Common myeloid progenitor, CD34-positive (primary cell): ENCODE results near the gene DIDO1.

Experiments used
- CTCF ChIA-PET: fragments of 350-600 bp; sonication (Branson Sonifier 250); formaldehyde crosslinking; loops from one replicate; lab custom pipeline; 2021; ENCODE audit warnings: antibody characterized with exemption; lab: Charles Lee
- POLR2A ChIA-PET: fragments of 350-600 bp; sonication (Branson Sonifier 250); formaldehyde crosslinking; loops from one replicate; lab custom pipeline; 2021; ENCODE audit warnings: antibody characterized with exemption; lab: Charles Lee
- DNase-seq, 3 donors: peaks; one replicate each; pipeline versions ENCODE4 v3.0.0 to v3.0.0-alpha.2; 2013
- H3K27ac ChIP-seq, 2 experiments: 1 replicate in 1 of 2; 2 replicates in 1 of 2; pipeline ENCODE4 v1.7.0; 2013; ENCODE audit warnings: inconsistent platforms in 2 of 2, low read length in 2 of 2, mild to moderate bottlenecking in 2 of 2, low read depth in 1 of 2, moderate library complexity in 1 of 2; ENCODE audit not compliant: severe bottlenecking in 2 of 2, insufficient read depth in 1 of 2, poor library complexity in 1 of 2
- H3K27me3 ChIP-seq, 5 experiments: replicated peaks in 2 of 5; 1 replicate in 3 of 5; 2 replicates in 2 of 5; pipeline versions ENCODE4 v1.6.1 to v1.7.0; 2013; ENCODE audit warnings: low read length in 4 of 5, mild to moderate bottlenecking in 2 of 5, moderate library complexity in 2 of 5, inconsistent platforms in 1 of 5; ENCODE audit not compliant: insufficient read depth in 5 of 5, control insufficient read depth in 4 of 5
- H3K36me3 ChIP-seq, 4 experiments: 1 replicate in 2 of 4; 2 replicates in 2 of 4; pipeline versions ENCODE4 v1.6.1 to v1.7.0; 2013; ENCODE audit warnings: low read length in 3 of 4, control low read depth in 1 of 4, mild to moderate bottlenecking in 1 of 4; ENCODE audit not compliant: control insufficient read depth in 4 of 4, insufficient read depth in 4 of 4
- H3K4me1 ChIP-seq, 4 experiments: 1 replicate in 3 of 4; 2 replicates in 1 of 4; pipeline versions ENCODE4 v1.6.1 to v1.7.1; 2013; ENCODE audit warnings: low read length in 3 of 4, mild to moderate bottlenecking in 3 of 4, control low read depth in 1 of 4, inconsistent platforms in 1 of 4, moderate library complexity in 1 of 4; ENCODE audit not compliant: control insufficient read depth in 4 of 4, insufficient read depth in 4 of 4; ENCODE audit errors: control extremely low read depth in 1 of 4
- H3K4me3 ChIP-seq, 7 experiments: 1 replicate in 4 of 7; 2 replicates in 3 of 7; pipeline versions ENCODE4 v1.5.1 to v1.7.0; 2013; ENCODE audit warnings: mild to moderate bottlenecking in 7 of 7, low read length in 6 of 7, moderate library complexity in 6 of 7, inconsistent platforms in 2 of 7, low read depth in 2 of 7, control low read depth in 1 of 7; ENCODE audit not compliant: insufficient read depth in 4 of 7, control insufficient read depth in 1 of 7; ENCODE audit errors: extremely low read depth in 1 of 7
- H3K9me3 ChIP-seq, 5 experiments: 1 replicate in 4 of 5; 2 replicates in 1 of 5; pipeline versions ENCODE4 v1.6.1 to v1.7.1; 2013; ENCODE audit warnings: low read length in 4 of 5, mild to moderate bottlenecking in 2 of 5, inconsistent platforms in 1 of 5, low read depth in 1 of 5, moderate library complexity in 1 of 5; ENCODE audit not compliant: control insufficient read depth in 4 of 5, insufficient read depth in 2 of 5; ENCODE audit errors: control extremely low read depth in 1 of 5
- WGBS: methylation state at CpG from one replicate; pipeline ENCODE4 v1.1.5; 2013; ENCODE audit not compliant: insufficient coverage; 5-methylcytosine and 5-hydroxymethylcytosine counted together

DIDO1 gene

DNA sequence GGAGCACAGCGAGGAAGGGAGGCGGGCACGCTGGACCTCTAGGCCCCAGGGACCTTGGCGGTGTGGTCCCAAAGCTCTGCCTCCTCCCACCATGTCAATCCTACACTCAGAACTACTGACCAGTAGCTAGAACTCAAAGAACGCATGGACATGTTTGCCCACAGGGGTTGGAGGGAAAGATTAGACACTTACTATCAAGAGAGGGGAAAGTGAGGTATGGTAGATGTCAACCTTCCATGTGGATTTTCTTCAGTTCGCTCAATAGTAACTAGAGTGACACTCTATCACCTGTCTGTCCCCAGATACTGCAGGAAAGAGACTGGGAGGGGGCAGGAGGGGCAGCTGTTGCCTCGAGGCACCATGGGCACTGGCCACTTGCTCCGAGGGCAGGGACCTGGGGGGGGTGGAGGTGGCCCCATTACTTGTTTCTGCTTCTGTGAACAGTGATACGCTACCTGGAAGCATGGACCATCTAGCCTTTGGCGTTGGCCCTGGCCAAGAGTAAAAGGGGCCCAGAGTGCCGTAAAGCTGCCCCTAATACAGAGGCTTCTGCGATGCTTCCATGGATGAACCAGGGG, 912 bp upstream of the DIDO1 start:
- no peaks in the 10 kb centered on the region for H3K27me3 ChIP-seq
- WGBS: 93% methylated on average over 7 of the region's 12 CpGs
- H3K4me3 ChIP-seq: peak overlapping the region in 6 of 7 experiments; percentile 74 to 97 (median 94)
- ChIA-PET CTCF (interaction anchor here (0.7 to 5.4 kb wide), 13 partner anchors 8 to 82 kb away, joined by 3 to 41 read pairs (median 5); partner anchors contain the start of gene GID8), POLR2A (interaction anchor here (0.9 to 1.6 kb wide), 2 partner anchors 12 to 13 kb away, joined by 3 to 6 read pairs; no protein-coding TSS in a partner anchor)
- H3K36me3 ChIP-seq: peaks cover 0 to 10% (median 0%) of the 10 kb centered on the region in 4 experiments
- H3K9me3 ChIP-seq: no peaks in the 10 kb centered on the region
- H3K27ac ChIP-seq: peak overlapping the region in 1 of 2 experiments; percentile 95
- peaks cover 20 to 76% (median 57%) of the 10 kb centered on the region in 4 experiments for H3K4me1 ChIP-seq
- no peak for DNase-seq

DNA sequence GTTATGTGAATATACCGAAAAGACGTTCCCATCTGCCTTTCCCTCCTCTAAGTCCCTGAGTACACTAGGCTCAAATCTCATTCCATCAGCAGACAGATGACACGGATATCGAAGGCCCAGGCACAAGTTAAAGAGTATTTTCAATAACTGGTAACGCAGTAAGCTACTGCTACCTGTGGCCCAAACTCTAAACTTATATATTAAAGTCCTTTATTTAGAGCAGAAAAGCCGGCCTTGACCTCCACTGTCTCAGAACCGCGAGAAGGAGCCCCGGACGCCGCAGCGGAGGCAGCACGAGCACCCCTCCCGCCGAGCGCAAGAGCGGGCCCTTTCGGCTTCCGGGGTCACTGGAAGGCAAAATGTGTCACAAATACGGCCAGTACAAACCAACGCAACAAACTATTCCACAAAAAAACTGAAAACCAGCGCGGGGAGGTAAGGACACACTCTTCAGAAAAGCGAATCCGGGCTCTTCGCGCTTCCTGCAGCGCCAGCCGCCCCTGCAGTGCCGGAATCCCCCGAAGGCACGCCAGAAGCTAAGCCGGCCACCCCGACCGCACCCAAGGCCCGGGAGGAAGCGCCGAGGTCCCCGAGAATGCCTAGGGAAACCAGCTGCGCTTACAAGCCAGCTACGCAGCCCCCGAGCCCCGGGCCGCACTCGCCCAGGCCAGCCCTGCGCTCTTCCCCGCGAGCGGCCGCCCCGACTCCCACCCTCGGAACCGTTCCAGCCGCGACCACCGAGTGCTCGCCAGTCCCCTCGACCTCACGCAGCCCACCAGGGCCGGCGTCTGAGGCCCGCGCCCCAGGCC, 681 bp downstream of the DIDO1 start:
- Histone ChIP-seq H3K36me3 (peaks cover 0 to 5% (median 0%) of the 10 kb centered on the region in 4 experiments), H3K27me3 (no peaks in the 10 kb centered on the region), H3K4me3 (peak overlapping the region; percentile 74 to 97 (median 93)), H3K9me3 (no peaks in the 10 kb centered on the region), H3K27ac (peak overlapping the region; percentile 91 to 95), H3K4me1 (peaks cover 20 to 82% (median 68%) of the 10 kb centered on the region in 4 experiments)
- CTCF ChIA-PET: interaction anchor here (1.5 to 5.4 kb wide), 8 partner anchors 8 to 29 kb away, joined by 4 to 41 read pairs (median 14); no protein-coding TSS in a partner anchor
- DNase-seq: peak in 2 of 3 donors; percentile 48 to 61
- POLR2A ChIA-PET: interaction anchor here (0.7 to 2.1 kb wide), 3 partner anchors 11 to 12 kb away, joined by 3 to 9 read pairs (median 6); partner anchors contain the start of gene GID8
- 0% methylated on average over 42 of the region's 63 CpGs for WGBS

DNA sequence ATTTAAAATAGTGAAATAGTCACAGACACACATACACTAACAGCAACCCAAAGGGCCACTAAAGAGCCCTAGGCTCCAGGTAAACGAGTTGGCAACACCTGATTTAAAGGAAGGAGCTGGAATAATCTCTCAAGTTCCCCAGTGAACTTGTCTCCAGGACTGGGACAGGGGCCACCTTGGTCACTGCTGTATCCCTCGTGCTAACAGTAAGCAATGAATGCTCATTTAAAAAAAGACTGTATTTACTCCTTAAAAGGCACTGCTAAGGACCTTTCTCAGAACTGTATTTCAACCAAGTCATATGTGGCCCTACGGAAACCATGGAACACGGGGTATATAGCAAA, 1.3 kb downstream of the DIDO1 start:
- ChIA-PET POLR2A (interaction anchor here (0.7 to 2.1 kb wide), 3 partner anchors 11 to 12 kb away, joined by 3 to 9 read pairs (median 3); partner anchors contain the start of gene GID8), CTCF (interaction anchor here (1.5 to 5.4 kb wide), 5 partner anchors 10 to 25 kb away, joined by 4 to 41 read pairs (median 17); no protein-coding TSS in a partner anchor)
- Histone ChIP-seq H3K9me3 (no peaks in the 10 kb centered on the region), H3K4me1 (peaks cover 20 to 83% (median 71%) of the 10 kb centered on the region in 4 experiments), H3K27ac (peak overlapping the region; percentile 91 to 95), H3K4me3 (peak overlapping the region in 6 of 7 experiments; percentile 74 to 97 (median 94)), H3K36me3 (peaks cover 0 to 5% (median 0%) of the 10 kb centered on the region in 4 experiments), H3K27me3 (no peaks in the 10 kb centered on the region)
- no peak for DNase-seq
- 9% methylated on average over 3 of the region's 4 CpGs for WGBS

DNA sequence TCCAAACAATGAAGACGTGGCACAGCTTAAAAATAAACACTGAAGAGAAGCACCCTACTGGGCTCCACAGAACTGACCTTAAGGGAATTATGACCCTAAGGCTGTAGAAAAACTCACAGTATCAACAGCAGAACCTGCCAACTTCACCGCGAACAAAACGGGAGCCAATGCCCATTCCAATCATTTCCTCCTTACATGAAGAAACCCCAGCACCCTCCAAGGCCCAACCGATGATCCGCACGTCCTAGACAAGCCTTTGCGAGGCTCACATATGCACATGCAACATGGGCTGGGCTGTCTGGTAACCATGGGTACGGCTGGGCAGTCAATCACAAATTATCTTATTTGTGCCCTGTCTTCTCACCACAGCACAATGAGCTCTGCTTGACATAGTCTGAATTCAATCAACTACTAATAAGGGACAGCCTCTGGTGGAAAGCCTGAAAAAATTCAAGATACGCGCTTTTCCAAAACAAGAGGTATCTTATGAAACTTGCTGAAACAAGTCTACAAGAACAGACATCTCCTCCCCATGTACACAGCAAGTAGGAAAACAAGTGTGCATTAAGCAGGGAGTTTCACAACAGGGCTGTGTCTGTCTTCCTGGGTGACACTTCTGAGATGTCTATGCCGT, 1.7 kb downstream of the DIDO1 start:
- CTCF ChIA-PET: interaction anchor here (1.3 to 5.4 kb wide), 6 partner anchors 10 to 85 kb away, joined by 4 to 41 read pairs (median 14); no protein-coding TSS in a partner anchor
- Histone ChIP-seq H3K9me3 (no peaks in the 10 kb centered on the region), H3K4me3 (peak overlapping the region in 6 of 7 experiments; percentile 74 to 97 (median 94)), H3K36me3 (peaks cover 0 to 5% (median 0%) of the 10 kb centered on the region in 4 experiments), H3K4me1 (peaks cover 23 to 83% (median 72%) of the 10 kb centered on the region in 4 experiments), H3K27ac (peak overlapping the region; percentile 91 to 95), H3K27me3 (no peaks in the 10 kb centered on the region)
- peak in 2 of 3 donors; percentile 29 to 46 for DNase-seq
- POLR2A ChIA-PET: interaction anchor here (1.0 to 2.1 kb wide), 3 partner anchors 10 to 13 kb away, joined by 3 to 9 read pairs (median 4); partner anchors contain the start of gene GID8
- 85% methylated on average over 8 of the region's 12 CpGs for WGBS

DNA sequence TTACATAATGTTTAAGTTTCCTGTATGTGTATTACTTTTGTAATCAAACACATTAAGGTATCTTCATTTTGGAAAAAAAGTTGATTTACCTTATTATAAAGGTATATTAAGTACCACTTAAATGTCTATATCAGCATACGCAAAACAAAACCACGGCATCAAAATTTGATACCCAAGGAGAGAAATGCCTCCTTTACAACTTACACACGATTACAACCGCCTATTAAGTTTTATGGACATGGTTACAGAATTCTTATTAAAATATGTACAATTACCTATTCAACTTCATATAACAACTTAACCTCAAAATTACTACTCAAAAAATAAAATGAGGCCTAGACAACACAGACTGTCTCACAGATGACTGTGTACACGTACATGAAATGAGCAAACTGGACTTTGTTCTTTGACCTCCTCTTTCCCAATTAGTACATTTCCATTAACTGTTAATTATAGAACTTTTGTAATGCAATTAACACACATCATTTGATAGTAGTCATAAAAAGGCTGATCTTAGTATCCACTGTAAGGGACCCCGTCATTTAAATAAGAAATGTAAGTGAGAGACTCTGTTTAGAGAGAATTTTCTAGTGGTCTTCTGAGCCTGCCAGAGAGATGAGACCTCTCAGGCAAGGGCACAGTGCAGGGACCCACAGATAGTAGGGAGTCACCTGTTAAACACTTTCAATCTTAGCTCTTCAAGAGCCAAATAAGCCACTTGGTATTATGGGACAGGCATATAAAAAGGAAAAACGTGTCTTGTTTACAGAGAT, 2.5 kb downstream of the DIDO1 start:
- Histone ChIP-seq H3K4me3 (peak overlapping the region in 4 of 7 experiments; percentile 39 to 95 (median 82)), H3K9me3 (no peaks in the 10 kb centered on the region), H3K36me3 (peaks cover 0 to 5% (median 0%) of the 10 kb centered on the region in 4 experiments), H3K4me1 (peaks cover 28 to 84% (median 76%) of the 10 kb centered on the region in 4 experiments), H3K27me3 (no peaks in the 10 kb centered on the region), H3K27ac (peak overlapping the region in 1 of 2 experiments; percentile 44)
- DNase-seq: no peak
- ChIA-PET POLR2A (interaction anchor here (1.0 to 2.1 kb wide), 3 partner anchors 10 to 14 kb away, joined by 3 to 9 read pairs (median 4); partner anchors contain the start of gene GID8), CTCF (interaction anchor here (1.3 to 5.4 kb wide), 5 partner anchors 11 to 86 kb away, joined by 4 to 41 read pairs (median 17); no protein-coding TSS in a partner anchor)
- WGBS: no CpG with 5 or more reads among the region's 7 CpGs
